Heart right ventricle (tissue), 16 donors: ENCODE measurements around the gene LILRA6. TPM values are rescaled to one million over a fixed set of nuclear protein-coding genes. Genes with fewer than 3 reads are reported as not detected.
"Not testable (repeated sequence)": the region's sequence is repeated elsewhere in the genome, so short reads cannot be mapped to it uniquely, and the experiment has no call there.

ENCODE experiments used
- ATAC-seq, 8 donors: fragments of 200-7000 bp; cut with Tn5 transposase; one replicate each; pipeline ENCODE4 v1.9.1; 2020; ENCODE audit warnings: mild to moderate bottlenecking in 8 of 8, moderate library complexity in 8 of 8, moderate number of reproducible peaks in 1 of 8
- DNase-seq, 2 donors: peaks; one replicate each; pipeline ENCODE4 v3.0.0-alpha.2; 2020
- H3K27ac ChIP-seq, 10 donors: fragments of 200-600 bp; sonication (generic) in 2 of 10; one replicate each; pipeline versions ENCODE4 v1.5.0 to v1.8.0; 2020 to 2022; ENCODE audit warnings: mild to moderate bottlenecking in 3 of 10
- H3K27me3 ChIP-seq, 7 donors: fragments of 200-600 bp; one replicate each; pipeline ENCODE4 v1.8.0; 2021 to 2022; ENCODE audit warnings: mild to moderate bottlenecking in 2 of 7
- H3K36me3 ChIP-seq, 9 donors: fragments of 200-600 bp; sonication (generic) in 1 of 9; one replicate each; pipeline versions ENCODE4 v1.5.0 to v1.8.0; 2020 to 2022; ENCODE audit warnings: mild to moderate bottlenecking in 2 of 9
- H3K4me1 ChIP-seq, 9 donors: fragments of 200-600 bp; sonication (generic) in 1 of 9; one replicate each; pipeline versions ENCODE4 v1.5.0 to v1.8.0; 2020 to 2022; ENCODE audit warnings: mild to moderate bottlenecking in 4 of 9
- H3K4me3 ChIP-seq, 10 donors: fragments of 200-600 bp; sonication (generic) in 2 of 10; one replicate each; pipeline versions ENCODE4 v1.5.0 to v1.8.0; 2020 to 2022; ENCODE audit warnings: mild to moderate bottlenecking in 7 of 10, moderate library complexity in 2 of 10
- H3K9me3 ChIP-seq, 11 donors: fragments of 200-600 bp in 10 of 11; sonication (generic) in 2 of 11; one replicate each; pipeline versions ENCODE4 v1.5.0 to v1.8.0; 2013 to 2022; ENCODE audit warnings: mild to moderate bottlenecking in 2 of 11, control low read depth in 1 of 11, moderate library complexity in 1 of 11
- CTCF ChIP-seq, 9 donors: fragments of 200-600 bp; sonication (generic) in 2 of 9; IDR thresholded peaks; one replicate each; pipeline versions ENCODE4 v1.5.0 to v1.8.0; 2021 to 2022; ENCODE audit warnings: antibody characterized with exemption in 9 of 9, mild to moderate bottlenecking in 5 of 9, moderate library complexity in 1 of 9
- WGBS, 2 donors: extraction: QIAGEN DNeasy Blood & Tissue Kit; methylation state at CpG; one replicate each; pipeline ENCODE4 v1.1.7; 2013; ENCODE audit warnings: inconsistent platforms in 1 of 2; 5-methylcytosine and 5-hydroxymethylcytosine counted together
- intact Hi-C, 10 donors: fragments of 100-400 bp; cut with DNase I; formaldehyde crosslinking; loops; one replicate each; pipeline versions ENCODE4 v1.11.1 to v1.14.2; 2022
- polyA plus RNA-seq, 2 donors: library from polyadenylated mRNA; stranded (reverse); fragments of 200-250 nt; gene quantifications; one replicate each; pipeline ENCODE4 v1.2.3, GENCODE V29; 2013
- total RNA-seq, 10 donors: library from RNA; stranded (reverse); fragmentation: NEBNext Ultra II Directional in 3 of 10; extraction: Animal tissue kit (Norgen Biotek cat#: 25700) in 3 of 10; gene quantifications; one replicate each; pipeline versions ENCODE4 v1.2.1 to v1.2.4, GENCODE V29; 2021 to 2023
- donor health status: Arrhythmogenic right ventricular cardiomyopathy.
- donor health status: ischemic (EF 13 %, LVEDD 7.1; RV severe dilation, severe dysfunction).
- donor health status: healthy with polysubstance abuse.
- donor health status: DM: no; HTN: yes; CAD: no.
- donor health status: DM: no; HTN: no; CAD: no.
- donor health status: ischemic (EF 25% LVEDD 6.9; RV normal size, moderate dysfunction).
- donor health status: ischemic (EF 25% LVEDD 5.7; RV mildly dilated, moderate dysfunction).
- donor health status: healthy.
- donor health status: DM: yes; HTN: yes; CAD: no.
- donor health status: Ischemic cardiomyopathy.
- donor health status: ischemic (EF 35%, LVEDD 5.7; RV mildly dilated, moderate dysfunction).
- donor health status: nonischemic (EF 11% LVEDD 7.7; RV severe dilation, severe dysfunction).
- donor health status: DM: yes; HTN: yes; CAD: no.
- donor health status: PGD.
- donor health status: ischemic (EF 29% LVEDD 5.4; RV normal size, mild dysfunction).
- donor health status: nonischemic (EF 23%, LVEDD 6.1; RV moderate dilation, normal function).

LILRA6 gene
- total and polyA plus RNA-seq, 12 donors: 0.48 to 9.4 (median 1.3) TPM; not detected in 1

GRCh38 chr19:54275951-54276350, 33.4 kb upstream of the LILRA6 start:
- peaks cover 0 to 46% (median 16%) of the 10 kb centered on the region in 7 donors for H3K27me3 ChIP-seq
- no peaks in the 10 kb centered on the region for H3K9me3 ChIP-seq
- H3K4me3 ChIP-seq: no peak overlapping the region
- no peak for DNase-seq
- no peak overlapping the region for H3K27ac ChIP-seq
- ATAC-seq: no peak
- WGBS, 2 donors: 44 to 56% methylated on average over 9 of the region's 9 CpGs
- H3K4me1 ChIP-seq: peaks cover 0 to 5% (median 0%) of the 10 kb centered on the region in 9 donors
- intact Hi-C loops: no loop called here
- TF ChIP-seq CTCF (IDR thresholded peaks at IDR 0.05): no peak
- H3K36me3 ChIP-seq: peaks cover 0 to 17% (median 0%) of the 10 kb centered on the region in 9 donors

- H3K4me3 ChIP-seq, H3K27ac ChIP-seq, DNase-seq, intact Hi-C loops, H3K9me3 ChIP-seq, ATAC-seq: not testable (repeated sequence)
- Histone ChIP-seq H3K27me3 (peaks cover 0 to 39% (median 11%) of the 10 kb centered on the region in 7 donors), H3K36me3 (peaks cover 0 to 17% (median 0%) of the 10 kb centered on the region in 9 donors), H3K4me1 (peaks cover 0 to 10% (median 0%) of the 10 kb centered on the region in 9 donors)
- WGBS, 2 donors: 48 to 53% methylated on average over 9 of the region's 9 CpGs
Observed at GRCh38 chr19:54274516-54274915, 31.9 kb upstream of the LILRA6 start.

- intact Hi-C loops: no loop called here
- no peak for TF ChIP-seq CTCF (IDR thresholded peaks at IDR 0.05)
- Histone ChIP-seq H3K27me3 (peaks cover 0 to 36% (median 11%) of the 10 kb centered on the region in 7 donors), H3K4me1 (peaks cover 0 to 10% (median 0%) of the 10 kb centered on the region in 9 donors), H3K9me3 (no peaks in the 10 kb centered on the region), H3K4me3 (no peak overlapping the region), H3K36me3 (peaks cover 0 to 17% (median 0%) of the 10 kb centered on the region in 9 donors), H3K27ac (no peak overlapping the region)
- DNase-seq: no peak
- ATAC-seq: no peak
- WGBS, 2 donors: 68 to 83% methylated on average over 3 of the region's 3 CpGs
Observed at GRCh38 chr19:54273821-54274220, 31.2 kb upstream of the LILRA6 start.

GRCh38 chr19:54272181-54272580, 29.6 kb upstream of the LILRA6 start:
- H3K9me3 ChIP-seq, intact Hi-C loops, DNase-seq, H3K4me1 ChIP-seq, H3K4me3 ChIP-seq: not testable (repeated sequence)
- peaks cover 0 to 11% (median 0%) of the 10 kb centered on the region in 9 donors for H3K36me3 ChIP-seq
- peak overlapping the region in 1 of 10 donors; percentile 65 for H3K27ac ChIP-seq
- WGBS, 2 donors: 64 to 69% methylated on average over 5 of the region's 5 CpGs
- H3K27me3 ChIP-seq: peaks cover 0 to 31% (median 3%) of the 10 kb centered on the region in 7 donors
- ATAC-seq: peak in 3 of 8 donors; percentile 15 to 33 (median 33)

- H3K4me1 ChIP-seq, intact Hi-C loops, H3K9me3 ChIP-seq, H3K36me3 ChIP-seq, DNase-seq: not testable (repeated sequence)
- ATAC-seq: peak; percentile 27 to 68 (median 51)
- WGBS, 2 donors: 53 to 65% methylated on average over 3 to 4 of the region's 4 CpGs
- peaks cover 0 to 27% (median 0%) of the 10 kb centered on the region in 7 donors for H3K27me3 ChIP-seq
- H3K27ac ChIP-seq: peak overlapping the region in 1 of 10 donors; percentile 73
- H3K4me3 ChIP-seq: peak overlapping the region in 1 of 10 donors; percentile 14
Observed at GRCh38 chr19:54271587-54271986, 29.0 kb upstream of the LILRA6 start.

- intact Hi-C loops: no loop called here
- peaks cover 0 to 11% (median 0%) of the 10 kb centered on the region in 9 donors for H3K4me1 ChIP-seq
- TF ChIP-seq CTCF (IDR thresholded peaks at IDR 0.05): no peak
- DNase-seq (peak in 1 of 2 donors; percentile 38), ATAC-seq (peak; percentile 34 to 82 (median 76))
- H3K4me3 ChIP-seq: peak overlapping the region in 1 of 10 donors; percentile 14
- no peaks in the 10 kb centered on the region for H3K9me3 ChIP-seq
- 71 to 77% methylated on average over 8 of the region's 8 CpGs for WGBS, 2 donors
- peaks cover 0 to 27% (median 0%) of the 10 kb centered on the region in 7 donors for H3K27me3 ChIP-seq
- peaks cover 0 to 6% (median 0%) of the 10 kb centered on the region in 9 donors for H3K36me3 ChIP-seq
- peak overlapping the region in 1 of 10 donors; percentile 73 for H3K27ac ChIP-seq
Observed at GRCh38 chr19:54271106-54271505, 28.5 kb upstream of the LILRA6 start.
